AG10803 (cell line): Measurements from ENCODE around the gene HSPA5.
A peak's percentile ranks its signal among the peaks of the same experiment; 100 is the strongest.
"Not testable (repeated sequence)": the region's sequence is repeated elsewhere in the genome, so short reads cannot be mapped to it uniquely, and the experiment has no call there.

ENCODE experiments used
- DNase-seq: peaks from one replicate; pipeline ENCODE4 v3.0.0; 2010; ENCODE audit warnings: low read depth
- H3K4me3 ChIP-seq: 2 replicates; pipeline ENCODE4 v1.5.1; 2011; ENCODE audit warnings: mild to moderate bottlenecking, low read length, control low read depth
- CTCF ChIP-seq: conservative IDR thresholded peaks from 2 replicates; pipeline ENCODE4 v1.5.1; 2011; ENCODE audit warnings: mild to moderate bottlenecking, low read length, control low read depth, inconsistent platforms

Gene HSPA5

GRCh38 chr9:125235804-125236519, 5.2 kb downstream of the HSPA5 start:
- H3K4me3 ChIP-seq = peak overlapping the region; percentile 34
- no peak for DNase-seq
- TF ChIP-seq CTCF = no peak

DNA sequence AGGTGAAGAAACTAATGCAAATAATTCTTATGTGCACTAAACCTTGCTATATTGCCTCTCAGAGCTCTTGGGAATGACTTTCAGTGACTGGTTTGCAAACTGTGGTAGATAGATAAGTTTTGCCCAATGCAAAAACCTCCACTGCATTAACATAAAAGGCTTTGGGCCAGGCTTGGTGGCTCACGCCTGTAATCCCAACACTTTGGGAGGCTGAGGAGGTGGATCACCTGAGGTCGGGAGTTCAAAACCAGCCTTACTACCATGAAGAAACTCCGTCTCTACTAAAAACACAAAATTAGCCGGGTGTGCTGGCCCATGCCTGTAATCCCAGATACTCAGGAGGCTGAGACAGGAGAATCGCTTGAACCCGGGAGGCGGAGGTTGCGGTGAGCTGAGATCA, 7.0 kb downstream of the HSPA5 start:
- DNase-seq, H3K4me3 ChIP-seq: not testable (repeated sequence)

DNA sequence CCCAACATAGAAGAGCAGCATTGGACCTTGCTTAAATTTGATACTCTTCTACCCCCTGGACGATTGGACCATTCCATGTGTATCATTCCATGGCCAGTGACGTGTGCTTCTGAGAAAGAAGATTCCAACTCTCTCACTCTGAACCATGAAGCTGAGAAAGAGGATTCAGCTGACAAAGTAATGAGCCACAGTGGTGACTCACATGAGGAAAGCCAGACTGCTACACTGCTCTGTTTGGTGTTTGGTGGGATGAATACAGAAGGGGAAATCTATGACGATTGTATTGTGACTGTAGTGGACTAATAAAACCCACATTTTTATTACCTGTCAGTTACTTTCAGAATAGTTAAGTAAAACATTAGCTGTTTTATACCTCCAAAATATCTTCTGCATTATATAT, 7.5 kb downstream of the HSPA5 start:
- peak; percentile 97 for DNase-seq
- no peak overlapping the region for H3K4me3 ChIP-seq
- no peak for TF ChIP-seq CTCF

- TF ChIP-seq CTCF = no peak
- no peak for DNase-seq
- H3K4me3 ChIP-seq = no peak overlapping the region
Measured at GRCh38 chr9:125227761-125228160, 13.4 kb downstream of the HSPA5 start.

GRCh38 chr9:125224858-125225257, 16.3 kb downstream of the HSPA5 start:
- H3K4me3 ChIP-seq, DNase-seq: not testable (repeated sequence)

DNA sequence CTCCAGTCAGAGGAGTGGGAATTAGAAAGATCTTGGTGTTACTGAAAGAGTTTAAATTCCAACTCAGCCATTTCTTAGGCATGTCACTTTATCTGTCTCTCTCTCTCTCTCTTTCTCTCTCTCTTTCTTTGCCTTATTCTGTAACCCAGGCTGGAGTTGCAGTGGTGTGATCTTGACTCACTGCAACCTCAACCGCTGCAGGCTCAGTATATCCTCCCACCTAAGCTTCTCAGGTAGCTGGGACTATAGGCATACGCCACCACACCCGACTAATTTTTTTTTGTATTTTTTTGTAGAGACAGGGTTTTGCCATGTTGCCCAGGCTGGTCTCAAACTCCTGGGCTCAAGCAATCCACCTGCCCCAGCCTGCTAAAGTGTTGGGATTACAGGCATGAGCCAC, 22.5 kb downstream of the HSPA5 start:
- no peak overlapping the region for H3K4me3 ChIP-seq
- no peak for DNase-seq
- no peak for TF ChIP-seq CTCF

- TF ChIP-seq CTCF = no peak
- no peak overlapping the region for H3K4me3 ChIP-seq
- no peak for DNase-seq
Measured at GRCh38 chr9:125214186-125214585, 27.0 kb downstream of the HSPA5 start.

DNA sequence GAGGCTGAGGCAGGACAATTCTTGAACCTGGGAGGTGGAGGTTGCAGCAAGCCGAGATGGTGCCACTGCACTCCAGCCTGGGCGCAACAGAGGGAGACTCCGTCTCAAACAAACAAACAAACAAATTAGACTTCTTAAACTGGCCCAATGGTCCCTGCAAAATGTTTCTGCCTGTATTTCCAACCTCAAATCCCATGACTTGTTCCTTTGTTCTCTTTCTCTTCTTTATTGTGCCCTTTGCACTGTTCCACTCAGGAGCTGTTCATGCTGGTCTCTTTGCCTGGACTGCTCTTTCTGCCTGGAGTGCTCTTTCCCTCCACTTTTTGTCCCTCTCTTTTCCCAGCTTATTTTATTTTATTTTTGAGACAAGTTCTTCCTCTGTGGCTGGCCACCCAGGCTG, 36.7 kb downstream of the HSPA5 start:
- no peak for DNase-seq
- TF ChIP-seq CTCF = no peak
- H3K4me3 ChIP-seq = no peak overlapping the region
